Esophagus squamous epithelium (tissue), 5 donors: ENCODE measurements around the gene CCER1. TPM values are rescaled to one million over a fixed set of nuclear protein-coding genes. Genes with fewer than 3 reads are reported as not detected.

Experiments used
- DNase-seq: peaks from one replicate; lab custom pipeline; 2025; lab: John Stamatoyannopoulos, UW
- H3K27ac ChIP-seq, 4 donors: fragments of 200-600 bp; sonication (generic); one replicate each; pipeline ENCODE4 v1.5.1; 2016 to 2019; ENCODE audit warnings: mild to moderate bottlenecking in 1 of 4
- H3K27me3 ChIP-seq, 4 donors: fragments of 200-600 bp; sonication (generic); 1 replicate in 3 of 4; 2 replicates in 1 of 4; pipeline versions ENCODE4 v1.5.1 to v1.6.0; 2017 to 2021; ENCODE audit warnings: antibody characterized with exemption in 1 of 4
- H3K36me3 ChIP-seq, 3 donors: fragments of 200-600 bp; sonication (generic); one replicate each; pipeline ENCODE4 v1.5.1; 2016 to 2019
- H3K4me1 ChIP-seq, 3 donors: fragments of 200-600 bp; sonication (generic); one replicate each; pipeline ENCODE4 v1.5.1; 2017 to 2019
- H3K4me3 ChIP-seq, 4 donors: fragments of 200-600 bp; sonication (generic); 1 replicate in 3 of 4; 2 replicates in 1 of 4; pipeline ENCODE4 v1.5.1; 2016 to 2019; ENCODE audit warnings: mild to moderate bottlenecking in 2 of 4, moderate library complexity in 1 of 4
- H3K9me3 ChIP-seq, 3 donors: fragments of 200-600 bp; sonication (generic); one replicate each; pipeline ENCODE4 v1.5.1; 2016 to 2019
- CTCF ChIP-seq, 6 experiments: fragments of 450-650 bp in 4 of 6; fragments of 200-600 bp in 2 of 6; sonication (generic) in 2 of 6; IDR thresholded peaks; one replicate each; pipeline ENCODE4 v1.5.1; 2016 to 2019; ENCODE audit warnings: antibody characterized with exemption in 6 of 6, mild to moderate bottlenecking in 4 of 6, moderate library complexity in 4 of 6
- POLR2A ChIP-seq, 4 donors: fragments of 450-650 bp; IDR thresholded peaks; one replicate each; pipeline ENCODE4 v1.6.1; 2017; ENCODE audit warnings: antibody characterized with exemption in 4 of 4, mild to moderate bottlenecking in 4 of 4, moderate library complexity in 3 of 4
- WGBS, 2 donors: methylation state at CpG; one replicate each; pipeline ENCODE4 v1.1.5; 2018; 5-methylcytosine and 5-hydroxymethylcytosine counted together
- intact Hi-C: fragments of 100-400 bp; cut with DNase I; formaldehyde crosslinking; loops from one replicate; pipeline ENCODE4 v1.15.0; 2022
- total RNA-seq, 4 donors: library from RNA; depleted of rRNA; stranded (reverse); fragments of >200 nt; gene quantifications; one replicate each; pipeline ENCODE4 v1.1.0, GENCODE V29; 2016
- donor health status: DM: yes; HTN: yes; CAD: no.

The CCER1 gene, protein sequence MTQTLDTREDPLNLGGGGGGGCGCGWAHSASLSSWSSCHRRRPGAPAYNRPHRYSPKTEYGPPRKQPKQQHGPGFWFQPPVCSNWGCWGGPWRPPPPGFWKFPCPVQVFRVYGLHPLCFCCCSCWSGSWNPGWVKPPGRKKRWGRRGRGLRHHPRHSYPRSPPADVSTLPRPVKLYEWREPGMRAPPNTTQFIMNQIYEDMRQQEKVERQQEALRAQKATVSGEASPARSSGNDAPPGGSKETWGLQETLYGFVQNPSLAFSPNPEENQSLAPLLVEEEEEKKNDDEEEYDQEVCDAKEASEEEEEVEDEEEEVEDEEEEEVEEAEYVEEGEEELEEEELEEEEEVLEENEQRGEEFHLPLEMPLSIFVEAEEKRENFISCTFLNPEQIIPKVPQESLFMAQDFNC
- not detected for total RNA-seq

GRCh38 chr12:90954921-90955320, at the start of gene CCER1:
Gene CCER1 (minus strand): TSS chr12:90955176. CDS start chr12:90954742, 434 bp downstream.
- H3K9me3 ChIP-seq, result no peaks in the 10 kb centered on the region
- no peak for DNase-seq
- H3K27me3 ChIP-seq, result no peaks in the 10 kb centered on the region
- no peak within 1 kb of the TSS for H3K4me3 ChIP-seq
- 85 to 100% methylated on average over 3 to 11 of the region's 22 CpGs for WGBS, 2 donors
- no peaks in the 10 kb centered on the region for H3K36me3 ChIP-seq
- TF ChIP-seq CTCF (IDR thresholded peaks at IDR 0.05) (no peak), POLR2A (IDR thresholded peaks at IDR 0.05) (no peak)
- peaks cover 0 to 4% (median 0%) of the 10 kb centered on the region in 3 donors for H3K4me1 ChIP-seq
- intact Hi-C loops, result no loop called here
- no peak within 1 kb of the TSS for H3K27ac ChIP-seq

GRCh38 chr12:91003737-91004136, 48.8 kb upstream of the CCER1 start:
- intact Hi-C loops, result no loop called here
- TF ChIP-seq CTCF (IDR thresholded peaks at IDR 0.05), result no peak
- TF ChIP-seq POLR2A (IDR thresholded peaks at IDR 0.05), result no peak
- Histone ChIP-seq H3K4me1 (no peaks in the 10 kb centered on the region), H3K4me3 (no peak overlapping the region), H3K9me3 (no peaks in the 10 kb centered on the region), H3K27me3 (no peaks in the 10 kb centered on the region), H3K36me3 (no peaks in the 10 kb centered on the region), H3K27ac (no peak overlapping the region)
- no peak for DNase-seq

DNA sequence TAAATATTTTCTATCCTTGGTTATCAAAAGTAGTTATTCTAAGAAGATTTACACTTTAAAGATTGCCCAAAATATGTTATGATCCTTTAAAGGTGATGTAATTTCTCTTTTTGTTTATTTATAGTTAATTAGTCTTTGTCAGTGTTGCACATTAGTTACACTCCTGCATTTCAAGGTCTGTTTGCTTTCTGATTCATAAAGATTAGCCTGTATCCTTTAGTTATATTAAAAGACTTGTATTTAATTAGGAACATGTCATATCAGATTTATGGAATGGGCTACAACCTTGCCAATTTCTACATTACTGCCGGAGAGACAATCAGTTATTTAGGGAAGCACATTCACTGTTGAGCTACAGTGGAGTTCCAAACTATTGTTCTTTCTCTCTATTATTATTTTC, 46.3 kb upstream of the CCER1 start:
- intact Hi-C loops, result no loop called here
- Histone ChIP-seq H3K27me3 (no peaks in the 10 kb centered on the region), H3K36me3 (no peaks in the 10 kb centered on the region), H3K4me3 (no peak overlapping the region), H3K27ac (no peak overlapping the region), H3K9me3 (no peaks in the 10 kb centered on the region), H3K4me1 (no peaks in the 10 kb centered on the region)
- WGBS, 2 donors, result 25 to 32% methylated on average over 1 of the region's 1 CpG
- TF ChIP-seq CTCF (IDR thresholded peaks at IDR 0.05), result no peak
- no peak for TF ChIP-seq POLR2A (IDR thresholded peaks at IDR 0.05)
- DNase-seq, result no peak

DNA sequence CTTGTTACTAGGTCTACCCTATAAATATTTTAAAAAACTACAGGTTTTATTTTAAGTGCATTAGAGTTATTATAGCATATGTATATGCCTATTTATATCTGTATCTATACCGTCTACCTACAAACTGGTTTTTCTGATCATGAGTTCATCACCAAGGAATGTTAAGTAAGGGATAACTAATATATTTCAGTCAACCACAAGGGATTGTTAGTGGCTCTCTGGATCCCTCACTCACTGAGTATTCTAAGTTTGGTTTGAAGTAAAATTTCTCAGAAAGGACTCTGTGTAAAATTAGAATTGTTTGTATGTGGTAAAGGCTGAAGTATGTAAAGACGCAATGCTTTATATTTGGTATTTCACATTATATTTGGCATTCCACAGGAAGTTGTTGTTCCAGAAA, 45.0 kb upstream of the CCER1 start:
- H3K27me3 ChIP-seq, result no peaks in the 10 kb centered on the region
- no peak for DNase-seq
- 70 to 77% methylated on average over 2 of the region's 2 CpGs for WGBS, 2 donors
- H3K9me3 ChIP-seq, result no peaks in the 10 kb centered on the region
- TF ChIP-seq CTCF (IDR thresholded peaks at IDR 0.05), result no peak
- no peak for TF ChIP-seq POLR2A (IDR thresholded peaks at IDR 0.05)
- intact Hi-C loops, result no loop called here
- H3K4me1 ChIP-seq, result no peaks in the 10 kb centered on the region
- no peak overlapping the region for H3K4me3 ChIP-seq
- no peaks in the 10 kb centered on the region for H3K36me3 ChIP-seq
- no peak overlapping the region for H3K27ac ChIP-seq

GRCh38 chr12:90999527-90999926, 44.6 kb upstream of the CCER1 start:
- H3K9me3 ChIP-seq, result no peaks in the 10 kb centered on the region
- no peak overlapping the region for H3K4me3 ChIP-seq
- H3K4me1 ChIP-seq, result no peaks in the 10 kb centered on the region
- H3K27me3 ChIP-seq, result no peaks in the 10 kb centered on the region
- intact Hi-C loops, result no loop called here
- H3K36me3 ChIP-seq, result no peaks in the 10 kb centered on the region
- 82 to 96% methylated on average over 2 of the region's 2 CpGs for WGBS, 2 donors
- H3K27ac ChIP-seq, result no peak overlapping the region
- TF ChIP-seq POLR2A (IDR thresholded peaks at IDR 0.05), result no peak
- TF ChIP-seq CTCF (IDR thresholded peaks at IDR 0.05), result no peak
- no peak for DNase-seq
